ENCODE results near the gene BPIFB6.

The BPIFB6 gene

DNA sequence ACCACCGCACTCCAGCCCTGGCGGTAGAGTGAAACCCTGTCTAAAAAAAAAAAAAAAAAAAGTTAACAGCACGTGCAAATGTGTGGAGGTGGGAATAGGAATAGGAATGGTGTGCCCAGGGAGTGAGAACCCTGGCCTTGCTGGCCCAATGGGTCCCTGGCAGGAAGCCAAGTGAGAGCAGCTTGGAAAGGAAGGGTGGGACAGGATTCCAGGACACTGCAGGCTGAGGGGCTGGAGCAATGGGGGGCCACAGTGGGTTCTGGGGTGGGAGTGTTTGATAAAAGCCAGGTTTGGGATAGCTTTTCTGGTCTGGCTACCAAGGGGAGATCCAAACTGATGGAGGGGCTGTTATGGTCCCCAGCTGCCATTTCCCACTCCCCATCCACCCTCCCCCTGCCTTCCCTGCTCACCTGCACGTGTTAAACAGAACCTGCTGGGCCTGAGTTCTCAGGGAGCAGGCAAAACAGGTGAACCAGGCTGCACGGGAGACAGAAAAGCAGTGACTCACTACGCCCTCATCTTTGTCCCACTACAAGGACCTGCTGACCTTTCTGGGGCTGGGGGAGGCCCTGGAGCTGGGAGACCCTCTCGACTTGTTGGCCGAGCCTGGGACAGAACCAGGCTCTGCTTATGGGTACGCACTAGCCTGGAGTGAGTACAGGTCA lies 30.5 kb upstream of the BPIFB6 start:
- in situ Hi-C loops (cut with HindIII; ENCODE audit: low sequenced_read_pairs) = loop anchor here (5.0 kb wide), 1 partner anchor 99 kb away; no protein-coding TSS in a partner anchor

- in situ Hi-C loops (cut with HindIII; ENCODE audit: low sequenced_read_pairs) = loop anchor here (5.0 kb wide), 1 partner anchor 100 kb away; no protein-coding TSS in a partner anchor
Observed at GRCh38 chr20:33002087-33002808, 29.2 kb upstream of the BPIFB6 start.

- in situ Hi-C loops (cut with HindIII; ENCODE audit: low sequenced_read_pairs) = loop anchor here (5.0 kb wide), 1 partner anchor 102 kb away; no protein-coding TSS in a partner anchor
Observed at GRCh38 chr20:33004141-33004751, 27.2 kb upstream of the BPIFB6 start, which contains the start of gene SUN5. SUN5 (minus strand) TSS chr20:33004433; CDS start chr20:33004340, 93 bp downstream.

GRCh38 chr20:33005132-33005566 lies 26.3 kb upstream of the BPIFB6 start:
- in situ Hi-C loops (cut with HindIII; ENCODE audit: low sequenced_read_pairs) = no loop called here

DNA sequence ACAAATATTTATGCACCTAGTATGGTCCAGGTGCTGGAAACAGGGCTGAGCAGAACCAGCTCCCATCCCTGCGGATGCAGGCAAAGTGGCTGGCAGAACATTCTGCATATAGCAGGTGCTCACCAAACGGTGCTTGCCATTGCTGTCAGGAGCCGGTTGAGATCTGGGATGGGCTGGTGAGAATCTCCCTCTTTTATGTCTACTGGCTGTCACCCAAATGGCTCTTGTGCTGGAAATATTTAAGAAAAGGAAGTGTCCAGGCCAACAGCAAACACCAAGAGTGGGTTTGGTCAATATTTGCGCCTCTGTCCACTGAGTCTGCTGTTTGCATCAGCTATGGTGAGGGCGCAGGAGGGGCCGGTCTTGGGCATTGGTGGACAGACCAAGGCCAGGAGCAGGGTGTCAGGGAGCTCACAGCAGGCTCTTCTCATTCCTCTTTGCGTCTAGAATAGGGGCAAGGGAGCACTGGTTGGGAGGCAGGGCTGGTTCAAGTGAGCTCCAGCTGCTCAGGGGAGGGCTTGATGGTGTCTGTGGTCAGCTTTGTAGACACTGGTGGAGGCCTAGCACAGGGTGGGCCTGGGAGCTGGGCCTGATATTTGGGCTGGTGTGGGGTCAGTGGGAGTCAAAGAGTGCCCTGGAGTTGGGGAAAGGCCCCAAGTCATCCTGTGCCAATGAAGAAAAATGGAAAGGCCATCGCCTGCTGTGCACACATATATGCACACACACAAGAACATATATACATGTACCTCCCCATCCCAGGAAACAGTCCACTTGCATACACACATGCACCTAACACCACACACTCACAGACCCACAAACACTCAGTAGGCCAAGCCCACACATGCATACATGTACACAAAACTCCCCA lies 25.3 kb upstream of the BPIFB6 start:
- in situ Hi-C loops (cut with HindIII; ENCODE audit: low sequenced_read_pairs) = no loop called here

DNA sequence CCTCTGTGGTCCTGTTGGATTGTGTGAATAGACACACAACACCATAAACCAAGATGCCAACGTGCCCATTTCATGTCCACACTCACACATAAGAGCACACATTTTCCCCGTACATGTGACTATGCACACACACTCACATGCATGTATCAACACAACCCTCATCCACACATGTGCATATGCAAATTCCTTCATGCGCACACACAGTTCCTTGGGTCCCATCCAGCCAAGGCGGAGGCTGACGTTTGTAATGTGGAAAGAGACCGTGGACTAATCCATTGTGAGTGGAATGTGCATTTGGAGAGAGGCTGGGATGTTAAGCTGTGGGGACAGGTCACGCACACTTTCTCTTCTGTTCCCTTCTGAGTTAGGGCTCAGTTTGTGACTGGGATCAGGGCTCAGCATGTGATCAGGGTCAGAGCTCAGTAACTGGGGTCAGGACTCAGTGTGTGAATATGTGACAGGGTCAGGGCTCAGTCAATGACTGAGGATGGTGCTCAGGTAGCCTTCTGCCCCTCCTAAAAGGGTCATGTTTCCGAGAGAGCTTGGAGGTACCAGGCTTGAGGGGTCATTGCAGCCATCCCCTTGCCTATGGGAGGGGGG lies 24.6 kb upstream of the BPIFB6 start:
- in situ Hi-C loops (cut with HindIII; ENCODE audit: low sequenced_read_pairs) = no loop called here

DNA sequence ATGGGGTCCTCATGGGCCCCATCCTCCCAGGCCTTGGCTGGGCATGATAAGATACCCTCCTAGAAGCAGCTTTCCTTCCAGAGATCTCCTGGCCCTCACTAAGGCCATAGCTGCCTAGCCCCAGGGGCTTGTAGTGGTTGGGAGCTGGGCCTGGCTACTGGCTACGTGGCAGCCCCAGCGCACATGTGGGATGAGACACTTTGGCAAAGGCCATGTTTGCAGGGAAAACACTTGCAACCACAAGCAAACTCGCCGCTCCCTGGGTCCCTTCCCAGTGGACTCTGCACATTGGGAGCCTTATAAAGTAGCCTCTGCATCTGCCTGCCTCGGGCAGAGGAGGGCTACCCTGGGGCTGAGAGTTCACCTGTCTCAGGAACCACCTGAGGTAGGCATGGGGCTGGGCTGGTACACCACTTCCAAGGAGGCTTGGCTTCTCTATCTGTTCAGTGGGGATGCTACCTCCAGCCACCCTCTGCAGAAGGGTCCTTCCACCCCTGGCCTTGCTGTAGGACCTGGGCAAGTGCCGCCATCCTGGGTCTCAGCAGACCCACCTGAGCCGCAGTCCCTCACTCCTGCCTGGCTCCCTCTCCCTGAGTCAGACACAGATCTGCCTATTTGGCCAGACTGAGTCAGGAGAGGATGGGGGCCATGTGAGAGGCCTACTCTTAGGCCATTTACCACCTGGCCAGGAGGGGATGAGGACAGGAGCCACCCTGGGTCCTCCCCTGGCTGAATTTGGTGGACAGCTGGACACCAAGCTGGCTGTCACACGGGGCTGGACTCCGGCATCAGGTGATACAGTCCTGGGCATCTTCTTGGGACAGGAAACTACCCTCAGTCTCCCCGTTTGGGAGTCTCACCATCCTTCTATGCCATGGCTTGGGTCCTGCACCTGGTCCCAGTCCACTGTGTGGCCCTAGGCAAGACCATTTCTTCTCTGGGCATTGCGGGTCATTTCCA lies 23.8 kb upstream of the BPIFB6 start, which contains the start of gene BPIFB2:
TSS of gene BPIFB2 (plus strand) at position 329 of the 960 bp plus-strand sequence. CDS start 871 bp downstream, outside the sequence.
- in situ Hi-C loops (cut with HindIII; ENCODE audit: low sequenced_read_pairs) = no loop called here

- in situ Hi-C loops (cut with HindIII; ENCODE audit: low sequenced_read_pairs) = no loop called here
Observed at GRCh38 chr20:33008336-33009213, 22.9 kb upstream of the BPIFB6 start.

DNA sequence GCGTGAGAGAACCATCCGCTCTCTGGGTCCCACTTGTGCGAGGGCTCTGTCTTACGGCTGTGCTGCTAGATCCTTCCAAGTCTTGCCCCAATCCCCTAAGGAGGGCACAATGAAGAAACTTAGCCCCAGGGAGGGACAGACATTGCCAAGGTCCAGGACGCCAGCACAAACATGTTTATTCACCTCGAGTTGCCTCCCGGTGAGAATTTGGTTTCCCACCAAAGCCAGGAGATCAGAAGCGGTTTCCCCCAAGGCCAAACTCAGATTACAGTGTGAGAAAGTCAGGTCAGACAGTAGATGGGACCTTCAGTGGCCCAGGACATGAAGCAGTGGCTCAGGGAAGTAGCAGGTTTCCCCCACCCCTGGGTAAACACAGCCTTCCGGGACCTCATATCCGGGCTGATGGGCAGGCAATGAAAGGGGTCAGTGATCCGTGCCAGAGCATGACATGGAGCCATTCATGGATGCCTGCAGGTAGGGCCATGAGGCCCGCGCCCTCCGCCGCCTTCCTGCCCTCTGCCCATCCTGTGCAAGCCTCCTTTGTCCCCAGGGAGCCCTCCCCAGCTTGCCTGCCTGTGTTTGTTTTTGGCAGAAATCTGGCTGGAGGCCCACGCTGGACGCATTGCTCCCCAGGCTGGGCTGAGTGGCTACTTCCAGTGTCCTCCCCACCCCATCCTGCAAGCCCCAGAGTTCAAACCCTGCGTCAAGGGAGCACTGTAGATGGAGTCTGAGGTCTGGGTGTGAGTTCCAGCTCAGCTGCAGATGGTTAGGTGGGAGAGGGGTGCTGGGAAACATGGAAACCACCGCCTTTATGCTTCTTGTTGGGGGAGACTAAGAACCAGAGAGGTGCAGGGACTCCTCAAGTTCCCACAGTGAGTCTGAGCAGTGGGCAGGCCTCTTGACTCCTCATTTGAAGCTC lies 22.0 kb upstream of the BPIFB6 start:
- in situ Hi-C loops (cut with HindIII; ENCODE audit: low sequenced_read_pairs) = no loop called here

DNA sequence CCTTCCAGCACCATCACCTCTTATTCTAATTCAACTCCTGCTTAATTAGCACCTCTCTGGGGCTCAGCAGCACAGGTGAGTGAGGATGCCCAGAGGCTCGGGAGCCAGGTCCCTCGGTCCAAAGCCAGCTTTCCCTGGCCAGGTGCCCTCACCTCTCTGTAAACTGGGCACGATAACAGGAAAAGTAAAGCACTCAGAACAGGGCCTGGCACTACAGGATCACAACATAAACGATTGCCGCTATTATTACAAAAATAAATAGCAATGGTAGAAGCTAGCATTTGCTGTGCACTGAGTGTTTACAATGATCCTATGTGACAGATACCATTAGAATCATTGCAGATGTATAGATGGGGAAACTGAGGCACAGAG lies 21.3 kb upstream of the BPIFB6 start:
- in situ Hi-C loops (cut with HindIII; ENCODE audit: low sequenced_read_pairs) = no loop called here

DNA sequence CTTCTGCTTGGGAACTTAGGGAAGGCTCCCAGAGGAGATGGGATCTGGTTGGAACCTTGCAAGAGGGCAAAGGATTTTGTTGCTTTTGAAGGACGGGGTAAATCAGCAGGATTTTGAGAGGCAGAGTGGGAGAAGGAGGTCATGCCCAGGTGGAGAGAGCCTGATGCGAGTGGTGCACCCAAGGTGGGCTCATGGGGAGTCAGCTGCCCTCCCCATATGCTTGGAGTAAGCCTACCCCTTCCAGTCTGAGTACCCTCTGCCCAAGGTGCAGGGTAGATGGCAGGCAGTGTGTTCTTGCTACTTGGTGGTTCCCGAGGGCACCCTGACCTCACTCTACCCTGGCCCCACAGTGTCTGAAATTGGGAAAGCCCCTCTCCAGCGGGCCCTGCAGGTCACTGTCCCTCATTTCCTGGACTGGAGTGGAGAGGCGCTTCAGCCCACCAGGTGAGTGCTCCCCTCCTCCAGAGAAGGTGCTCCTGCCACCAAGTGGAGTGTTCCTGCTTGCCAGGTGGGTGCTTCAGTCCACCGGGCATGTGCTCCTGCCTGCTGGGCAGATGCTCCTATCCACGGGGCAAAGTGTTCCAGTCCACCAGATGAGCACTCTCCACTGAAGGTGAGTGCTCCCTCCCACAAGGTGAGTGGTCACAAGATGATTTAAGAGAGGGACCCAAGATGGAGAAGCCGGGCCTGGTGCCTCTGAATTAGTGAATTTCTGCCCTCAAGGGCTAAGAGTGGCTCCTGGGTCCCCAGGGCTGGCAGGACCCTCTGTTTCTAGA lies 20.6 kb upstream of the BPIFB6 start:
- in situ Hi-C loops (cut with HindIII; ENCODE audit: low sequenced_read_pairs) = no loop called here

DNA sequence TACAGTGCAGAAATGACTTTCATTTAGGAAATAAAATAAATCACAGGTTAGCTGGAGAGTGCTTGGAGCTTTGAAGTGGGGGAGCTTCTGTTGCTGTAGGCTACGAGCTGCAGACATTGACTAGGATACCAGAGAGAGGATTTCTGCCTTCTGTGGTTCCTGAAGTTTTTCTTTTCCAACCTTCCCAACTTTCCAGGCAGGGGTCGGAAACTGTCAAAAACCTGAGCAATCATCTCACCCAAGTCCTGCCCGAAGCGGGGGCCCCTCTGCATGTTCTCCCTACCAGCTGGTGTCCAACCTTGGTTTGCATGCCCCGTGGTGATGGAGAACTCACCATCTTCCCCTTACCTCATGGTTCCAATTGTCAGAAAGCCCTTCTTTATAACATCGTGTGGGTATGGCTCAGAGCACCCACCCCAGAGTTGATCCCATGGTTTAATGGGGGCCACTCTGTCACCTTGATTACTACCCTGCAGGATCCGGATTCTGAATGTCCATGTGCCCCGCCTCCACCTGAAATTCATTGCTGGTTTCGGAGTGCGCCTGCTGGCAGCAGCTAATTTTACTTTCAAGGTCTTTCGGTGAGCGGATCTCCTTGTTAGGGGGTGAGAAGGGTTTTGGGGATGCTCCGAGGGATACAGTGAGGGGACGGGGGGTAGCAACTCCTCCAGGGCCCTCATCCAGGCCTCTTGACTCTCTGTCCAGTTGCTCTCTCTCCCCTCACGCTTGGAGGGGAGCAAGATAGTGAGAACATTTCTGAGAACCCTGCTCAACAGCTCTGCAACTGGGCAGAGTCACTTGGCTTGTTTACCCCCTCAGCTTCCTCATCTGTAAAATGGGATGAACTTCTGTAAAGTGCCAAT lies 18.9 kb upstream of the BPIFB6 start:
- in situ Hi-C loops (cut with HindIII; ENCODE audit: low sequenced_read_pairs) = no loop called here

DNA sequence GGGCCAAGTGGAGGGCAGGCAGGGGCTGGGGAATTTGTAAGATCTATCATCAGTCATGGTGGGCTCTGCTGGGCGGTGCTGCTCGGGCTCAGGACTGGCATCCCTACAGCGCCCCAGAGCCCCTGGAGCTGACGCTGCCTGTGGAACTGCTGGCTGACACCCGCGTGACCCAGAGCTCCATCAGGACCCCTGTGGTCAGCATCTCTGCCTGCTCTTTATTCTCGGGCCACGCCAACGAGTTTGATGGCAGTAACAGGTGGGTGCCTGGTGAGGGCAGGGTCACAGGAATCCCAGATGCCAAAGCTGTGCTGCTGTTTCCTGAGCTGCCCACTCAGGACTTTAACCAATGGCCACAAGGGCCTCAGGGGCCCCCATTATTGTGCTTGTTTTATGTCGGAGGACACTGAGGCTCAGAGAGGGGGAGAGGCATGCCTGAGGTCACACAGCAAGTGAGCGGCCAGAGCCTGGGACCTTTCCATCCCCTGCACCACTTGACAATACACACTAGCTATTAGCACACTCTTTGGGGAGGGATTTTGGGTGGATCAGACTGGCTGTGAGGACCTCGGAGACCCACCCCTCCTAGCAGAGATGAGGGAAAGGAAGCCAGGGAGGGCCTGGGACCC lies 17.6 kb upstream of the BPIFB6 start:
- in situ Hi-C loops (cut with HindIII; ENCODE audit: low sequenced_read_pairs) = no loop called here

DNA sequence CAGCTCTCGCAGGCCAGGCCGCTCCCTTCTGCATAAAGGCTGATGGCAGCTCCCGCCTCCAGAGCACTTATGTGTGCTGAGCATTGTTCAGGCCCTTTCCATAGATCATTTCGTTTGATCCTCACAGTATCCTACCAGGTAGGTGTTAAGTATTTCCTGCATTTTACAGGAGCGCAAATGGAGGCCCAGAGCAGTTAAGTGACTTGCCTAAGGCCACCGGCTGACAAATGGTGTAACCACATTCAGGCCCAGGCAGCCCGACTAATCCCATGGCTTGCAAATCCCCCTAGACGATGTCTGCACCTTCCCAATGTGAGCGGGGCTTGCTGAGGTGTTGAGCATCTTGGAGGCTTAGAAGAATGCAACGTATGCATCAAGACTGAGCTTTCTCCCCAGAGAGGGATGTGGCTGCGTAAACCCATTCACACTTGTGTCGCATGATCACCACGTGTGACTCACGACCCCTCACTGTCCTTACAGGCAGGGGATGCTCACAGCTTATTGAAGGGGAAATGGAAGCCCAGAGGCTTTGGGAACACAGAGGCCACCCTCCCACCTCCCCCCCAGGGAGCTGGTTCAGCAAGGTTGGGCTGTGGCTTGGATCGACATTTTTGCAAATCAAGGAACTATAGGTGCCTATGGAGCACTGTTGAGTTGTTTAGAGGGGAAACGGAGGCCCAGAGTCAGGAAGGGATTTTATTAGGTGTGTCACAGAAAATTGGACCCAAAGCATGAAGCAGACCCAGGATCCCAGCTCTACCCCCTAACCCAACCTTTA lies 16.9 kb upstream of the BPIFB6 start:
- in situ Hi-C loops (cut with HindIII; ENCODE audit: low sequenced_read_pairs) = no loop called here
